Glomerular visceral epithelial cell (primary cell): ENCODE results near the gene DLL3.

Source experiments
- DNase-seq: peaks from one replicate; pipeline ENCODE4 v3.0.0-alpha.2; 2016; ENCODE audit errors: extremely low spot score

Gene DLL3

GRCh38 chr19:39516270-39516669, 17.5 kb downstream of the DLL3 start:
- DNase-seq, result no peak

- DNase-seq, result no peak
Observed at GRCh38 chr19:39517432-39517831, 18.7 kb downstream of the DLL3 start.

GRCh38 chr19:39518458-39518857, 19.7 kb downstream of the DLL3 start:
- no peak for DNase-seq

- no peak for DNase-seq
Observed at GRCh38 chr19:39518975-39519374, 20.2 kb downstream of the DLL3 start.

GRCh38 chr19:39520541-39521484, 22.1 kb downstream of the DLL3 start:
- no peak for DNase-seq

- no peak for DNase-seq
Observed at GRCh38 chr19:39524495-39524894, 25.7 kb downstream of the DLL3 start.

GRCh38 chr19:39525205-39525604, 26.5 kb downstream of the DLL3 start:
- DNase-seq, result peak; percentile 20

- DNase-seq, result no peak
Observed at GRCh38 chr19:39531834-39532232, 33.1 kb downstream of the DLL3 start.

GRCh38 chr19:39532233-39533002, 33.7 kb downstream of the DLL3 start, which contains the start of gene EID2B:
Gene EID2B, minus strand, starts transcription at chr19:39532852. Its CDS starts 50 bp downstream, at chr19:39532802.
- peak; percentile 98 for DNase-seq

- DNase-seq, result no peak
Observed at GRCh38 chr19:39533003-39533512, 34.3 kb downstream of the DLL3 start.

- no peak for DNase-seq
Observed at GRCh38 chr19:39533791-39534190, 35.0 kb downstream of the DLL3 start.

GRCh38 chr19:39539165-39539517, 40.4 kb downstream of the DLL3 start:
- DNase-seq, result peak; percentile 26

GRCh38 chr19:39539518-39540332, 41.0 kb downstream of the DLL3 start, which contains the start of gene EID2:
Gene EID2, minus strand, starts transcription at chr19:39540161. Its CDS starts 82 bp downstream, at chr19:39540079.
- peak; percentile 97 for DNase-seq

GRCh38 chr19:39540333-39540673, 41.6 kb downstream of the DLL3 start:
- DNase-seq, result no peak

- DNase-seq, result no peak
Observed at GRCh38 chr19:39542206-39542605, 43.5 kb downstream of the DLL3 start.

- peak; percentile 13 for DNase-seq
Observed at GRCh38 chr19:39543477-39543857, 44.7 kb downstream of the DLL3 start.

- DNase-seq, result peak; percentile 60
Observed at GRCh38 chr19:39544226-39544903, 45.6 kb downstream of the DLL3 start.

- no peak for DNase-seq
Observed at GRCh38 chr19:39544911-39545310, 46.2 kb downstream of the DLL3 start.

GRCh38 chr19:39546599-39546998, 47.9 kb downstream of the DLL3 start:
- DNase-seq, result no peak

GRCh38 chr19:39550197-39550596, 51.5 kb downstream of the DLL3 start:
- DNase-seq, result no peak

- DNase-seq, result no peak
Observed at GRCh38 chr19:39553082-39553652, 54.4 kb downstream of the DLL3 start.
